Amniotic stem cell (primary cell): ENCODE measurements around the gene GRK5.
"Not testable (repeated sequence)": the region's sequence is repeated elsewhere in the genome, so short reads cannot be mapped to it uniquely, and the experiment has no call there.

ENCODE experiments used
- DNase-seq: peaks from one replicate; lab custom pipeline; 2025; lab: John Stamatoyannopoulos, UW

GRK5 gene

GRCh38 chr10:119250641-119251314 is 43.4 kb downstream of the GRK5 start:
- peak; percentile 47 for DNase-seq

GRCh38 chr10:119251315-119251708 is 43.9 kb downstream of the GRK5 start:
- peak; percentile 53 for DNase-seq

- no peak for DNase-seq
Observed at GRCh38 chr10:119252051-119252465, 44.7 kb downstream of the GRK5 start.

GRCh38 chr10:119252470-119253151 is 45.2 kb downstream of the GRK5 start:
- no peak for DNase-seq

- DNase-seq = peak; percentile 92
Observed at GRCh38 chr10:119253433-119254174, 46.2 kb downstream of the GRK5 start.

- DNase-seq = no peak
Observed at GRCh38 chr10:119254335-119254734, 47.0 kb downstream of the GRK5 start.

- no peak for DNase-seq
Observed at GRCh38 chr10:119256030-119256429, 48.7 kb downstream of the GRK5 start.

- DNase-seq = no peak
Observed at GRCh38 chr10:119256897-119257296, 49.5 kb downstream of the GRK5 start.

GRCh38 chr10:119257899-119258419 is 50.6 kb downstream of the GRK5 start:
- DNase-seq = no peak

- no peak for DNase-seq
Observed at GRCh38 chr10:119259345-119259744, 52.0 kb downstream of the GRK5 start.

- DNase-seq = not testable (repeated sequence)
Observed at GRCh38 chr10:119261016-119261415, 53.6 kb downstream of the GRK5 start.

- no peak for DNase-seq
Observed at GRCh38 chr10:119263951-119264617, 56.7 kb downstream of the GRK5 start.

GRCh38 chr10:119265691-119266090 is 58.3 kb downstream of the GRK5 start:
- DNase-seq = no peak

- DNase-seq = no peak
Observed at GRCh38 chr10:119267384-119267783, 60.0 kb downstream of the GRK5 start.

- DNase-seq = no peak
Observed at GRCh38 chr10:119268428-119268827, 61.1 kb downstream of the GRK5 start.

GRCh38 chr10:119268871-119269506 is 61.6 kb downstream of the GRK5 start:
- DNase-seq = no peak

GRCh38 chr10:119269737-119270136 is 62.4 kb downstream of the GRK5 start:
- no peak for DNase-seq

GRCh38 chr10:119270762-119271366 is 63.5 kb downstream of the GRK5 start:
- no peak for DNase-seq

GRCh38 chr10:119272338-119272734 is 65.0 kb downstream of the GRK5 start:
- not testable (repeated sequence) for DNase-seq

GRCh38 chr10:119272736-119273135 is 65.4 kb downstream of the GRK5 start:
- DNase-seq = no peak

- no peak for DNase-seq
Observed at GRCh38 chr10:119273413-119273812, 66.0 kb downstream of the GRK5 start.
